GM12801 (cell line): Measurements from ENCODE around the gene SLC33A1.

Source experiments
- CTCF ChIP-seq: IDR thresholded peaks from one replicate; pipeline ENCODE4 v1.5.1; 2011; ENCODE audit warnings: control low read depth; ENCODE audit not compliant: insufficient read length; ENCODE audit errors: extremely low read depth

The SLC33A1 gene

GRCh38 chr3:155885292-155885691, 31.1 kb upstream of the SLC33A1 start:
- TF ChIP-seq CTCF: no peak

- no peak for TF ChIP-seq CTCF
Measured at GRCh38 chr3:155884292-155884691, 30.1 kb upstream of the SLC33A1 start.

GRCh38 chr3:155880286-155880685, 26.1 kb upstream of the SLC33A1 start:
- no peak for TF ChIP-seq CTCF

GRCh38 chr3:155876503-155876902, 22.3 kb upstream of the SLC33A1 start:
- TF ChIP-seq CTCF: no peak

GRCh38 chr3:155876037-155876436, 21.8 kb upstream of the SLC33A1 start:
- no peak for TF ChIP-seq CTCF

- TF ChIP-seq CTCF: no peak
Measured at GRCh38 chr3:155872904-155873646, 18.8 kb upstream of the SLC33A1 start.

- no peak for TF ChIP-seq CTCF
Measured at GRCh38 chr3:155871746-155872158, 17.5 kb upstream of the SLC33A1 start.
